Activated naive CD8-positive, alpha-beta T cell treated with anti-CD3 and anti-CD28 coated beads, Interleukin-2, amount 50 U/mL, for 16 hours (primary cell): ENCODE measurements around the gene SLC34A1.
A peak's percentile ranks its signal among the peaks of the same experiment; 100 is the strongest.
"Not testable (repeated sequence)": the region's sequence is repeated elsewhere in the genome, so short reads cannot be mapped to it uniquely, and the experiment has no call there.

Experiments used
- DNase-seq: peaks from one replicate; pipeline ENCODE4 v3.0.0-alpha.2; 2020; ENCODE audit warnings: low read depth, low spot score

Gene SLC34A1

GRCh38 chr5:177355162-177355867 lies 28.9 kb upstream of the SLC34A1 start:
- no peak for DNase-seq

- no peak for DNase-seq
Measured at GRCh38 chr5:177355868-177356168, 28.4 kb upstream of the SLC34A1 start.

- no peak for DNase-seq
Measured at GRCh38 chr5:177356746-177357145, 27.5 kb upstream of the SLC34A1 start.

- no peak for DNase-seq
Measured at GRCh38 chr5:177357146-177357458, 27.1 kb upstream of the SLC34A1 start.

- DNase-seq: peak; percentile 27
Measured at GRCh38 chr5:177357459-177358351, 26.5 kb upstream of the SLC34A1 start, which contains the start of gene RGS14. Gene RGS14, plus strand, starts transcription at chr5:177357924. Its CDS starts 101 bp downstream, at chr5:177358025.

GRCh38 chr5:177358370-177358819 lies 25.8 kb upstream of the SLC34A1 start:
- DNase-seq: no peak

GRCh38 chr5:177359451-177359851 lies 24.8 kb upstream of the SLC34A1 start:
- no peak for DNase-seq

GRCh38 chr5:177359860-177360259 lies 24.4 kb upstream of the SLC34A1 start:
- DNase-seq: no peak

GRCh38 chr5:177360740-177361139 lies 23.5 kb upstream of the SLC34A1 start:
- DNase-seq: not testable (repeated sequence)

GRCh38 chr5:177361418-177362291 lies 22.6 kb upstream of the SLC34A1 start:
- DNase-seq: no peak

- DNase-seq: no peak
Measured at GRCh38 chr5:177362292-177362609, 22.0 kb upstream of the SLC34A1 start.

GRCh38 chr5:177362610-177363507 lies 21.4 kb upstream of the SLC34A1 start:
- DNase-seq: no peak

- DNase-seq: no peak
Measured at GRCh38 chr5:177363565-177363964, 20.7 kb upstream of the SLC34A1 start.

GRCh38 chr5:177364159-177364962 lies 19.9 kb upstream of the SLC34A1 start:
- no peak for DNase-seq

GRCh38 chr5:177365845-177366527 lies 18.2 kb upstream of the SLC34A1 start:
- DNase-seq: no peak

- no peak for DNase-seq
Measured at GRCh38 chr5:177366528-177367322, 17.5 kb upstream of the SLC34A1 start.

- DNase-seq: no peak
Measured at GRCh38 chr5:177367323-177367848, 16.8 kb upstream of the SLC34A1 start.

GRCh38 chr5:177367981-177368868 lies 16.0 kb upstream of the SLC34A1 start:
- DNase-seq: no peak
